HG03457 (cell line): Measurements from ENCODE around the gene SLC11A2.

Experiments
- ATAC-seq: cut with Tn5 transposase; IDR thresholded peaks from one replicate; pipeline ENCODE4 v1.9.1; 2021; ENCODE audit warnings: moderate number of reproducible peaks; ENCODE audit not compliant: unreplicated experiment

The SLC11A2 gene

GRCh38 chr12:51025836-51026638, at the start of gene SLC11A2:
SLC11A2 (minus strand) TSS chr12:51026384; CDS start chr12:51010728, 15,656 bp downstream.
- peak; percentile 79 for ATAC-seq

- no peak for ATAC-seq
Measured at GRCh38 chr12:51075390-51075789, 49.2 kb upstream of the SLC11A2 start.

- ATAC-seq, result no peak
Measured at GRCh38 chr12:51071663-51072062, 45.5 kb upstream of the SLC11A2 start.

GRCh38 chr12:51070004-51070403, 43.8 kb upstream of the SLC11A2 start:
- no peak for ATAC-seq

GRCh38 chr12:51067771-51068170, 41.6 kb upstream of the SLC11A2 start:
- ATAC-seq, result no peak

GRCh38 chr12:51067229-51067628, 41.0 kb upstream of the SLC11A2 start:
- ATAC-seq, result no peak

- no peak for ATAC-seq
Measured at GRCh38 chr12:51065530-51065929, 39.3 kb upstream of the SLC11A2 start.

GRCh38 chr12:51062631-51063397, 36.6 kb upstream of the SLC11A2 start:
- ATAC-seq, result no peak

GRCh38 chr12:51059086-51059485, 32.9 kb upstream of the SLC11A2 start:
- ATAC-seq, result no peak

- ATAC-seq, result no peak
Measured at GRCh38 chr12:51056242-51056641, 30.1 kb upstream of the SLC11A2 start.

GRCh38 chr12:51055060-51055459, 28.9 kb upstream of the SLC11A2 start:
- no peak for ATAC-seq

- no peak for ATAC-seq
Measured at GRCh38 chr12:51051787-51052186, 25.6 kb upstream of the SLC11A2 start.

- ATAC-seq, result no peak
Measured at GRCh38 chr12:51049525-51049924, 23.3 kb upstream of the SLC11A2 start.

- no peak for ATAC-seq
Measured at GRCh38 chr12:51048661-51049251, 22.6 kb upstream of the SLC11A2 start.

GRCh38 chr12:51047655-51048540, 21.7 kb upstream of the SLC11A2 start, which contains the start of gene LETMD1:
LETMD1 (plus strand) TSS chr12:51048327; CDS start chr12:51048357, 30 bp downstream.
- ATAC-seq, result peak; percentile 93

- ATAC-seq, result no peak
Measured at GRCh38 chr12:51036279-51036678, 10.1 kb upstream of the SLC11A2 start.

GRCh38 chr12:51033457-51034089, 7.4 kb upstream of the SLC11A2 start:
- no peak for ATAC-seq

GRCh38 chr12:51033048-51033447, 6.9 kb upstream of the SLC11A2 start:
- ATAC-seq, result no peak

- ATAC-seq, result no peak
Measured at GRCh38 chr12:51028813-51029150, 2.6 kb upstream of the SLC11A2 start.

GRCh38 chr12:51028126-51028812, 2.1 kb upstream of the SLC11A2 start:
- no peak for ATAC-seq
